HepG2 (cell line): ENCODE data around the gene ANKRD29. TPM values are rescaled to one million over a fixed set of nuclear protein-coding genes. Genes with fewer than 3 reads are reported as not detected.

Experiments
- ATAC-seq: fragments of 200-7000 bp; cut with Tn5 transposase; 3 replicates; pipeline ENCODE4 v1.9.1; 2020; ENCODE audit warnings: mild to moderate bottlenecking, moderate library complexity
- BruUV-seq: library from RNA; stranded (reverse); fragments of 400-500 nt; replicated peaks from 2 replicates; lab custom pipeline; 2021; lab: Mats Ljungman, UMichigan
- CTCF ChIA-PET: fragments of 300-600 bp; formaldehyde crosslinking; extraction: SDS; loops from one replicate; lab custom pipeline; 2021; ENCODE audit warnings: low total read pairs, inconsistent platforms, low intra/inter-chr PET ratio; lab: Yijun Ruan, JAX
- POLR2A ChIA-PET: fragments of 350-600 bp; sonication (Branson Sonifier 250); formaldehyde crosslinking; loops from one replicate; lab custom pipeline; 2020; ENCODE audit warnings: antibody characterized with exemption, inconsistent platforms; lab: Yijun Ruan, JAX
- DNase-seq: peaks from one replicate; pipeline ENCODE4 v3.0.0-alpha.2; 2015; ENCODE audit warnings: low spot score
- FAIRE-seq: peaks from 3 replicates; lab custom pipeline; 2011; peaks lifted over from hg19 to GRCh38; lab: Jason Lieb, UNC
- H2AFZ ChIP-seq: one replicate; pipeline ENCODE4 v1.6.1; 2011; ENCODE audit warnings: low read length, inconsistent platforms
- H3K27ac ChIP-seq: fragments of 300-600 bp; 3 replicates; pipeline ENCODE4 v1.8.0; 2011; ENCODE audit warnings: mixed run types, mild to moderate bottlenecking, mixed read lengths, low read length, inconsistent platforms; ENCODE audit not compliant: insufficient read depth; ENCODE audit errors: extremely low read length
- H3K27me3 ChIP-seq, 2 experiments: fragments of 200-600 bp in 1 of 2; 2 replicates in 1 of 2; 3 replicates in 1 of 2; pipeline versions ENCODE4 v1.6.0 to v1.8.0; 2011; ENCODE audit warnings: low read length in 2 of 2, mild to moderate bottlenecking in 2 of 2, moderate library complexity in 2 of 2, inconsistent platforms in 1 of 2; ENCODE audit not compliant: insufficient read depth in 2 of 2, control insufficient read depth in 1 of 2
- H3K36me3 ChIP-seq, 2 experiments: fragments of 200-600 bp in 1 of 2; replicated peaks in 1 of 2; 2 replicates in 1 of 2; 3 replicates in 1 of 2; pipeline versions ENCODE4 v1.5.1 to v1.8.0; 2011; ENCODE audit warnings: low read length in 2 of 2, inconsistent platforms in 1 of 2; ENCODE audit not compliant: insufficient read depth in 2 of 2, control insufficient read depth in 1 of 2
- H3K4me1 ChIP-seq: 2 replicates; pipeline ENCODE4 v1.5.1; 2012; ENCODE audit warnings: low read length, inconsistent platforms; ENCODE audit not compliant: insufficient read depth
- H3K4me2 ChIP-seq: 2 replicates; pipeline ENCODE4 v1.6.0; 2011; ENCODE audit warnings: low read depth, low read length, inconsistent platforms
- H3K4me3 ChIP-seq, 3 experiments: fragments of 200-600 bp in 1 of 3; sonication (generic), shearing (Covaris generic) in 1 of 3; replicated peaks in 1 of 3; 2 replicates each; pipeline ENCODE4 v1.5.1; 2011 to 2016; ENCODE audit warnings: low read length in 3 of 3, inconsistent platforms in 2 of 3, low read depth in 2 of 3, mild to moderate bottlenecking in 2 of 3, control low read depth in 1 of 3, mixed read lengths in 1 of 3; ENCODE audit not compliant: insufficient read depth in 1 of 3
- H3K79me2 ChIP-seq: one replicate; pipeline ENCODE4 v1.6.1; 2011; ENCODE audit warnings: low read length, inconsistent platforms; ENCODE audit not compliant: insufficient read depth
- H3K9ac ChIP-seq: 2 replicates; pipeline ENCODE4 v1.6.0; 2011; ENCODE audit warnings: mild to moderate bottlenecking, low read depth, low read length, inconsistent platforms; ENCODE audit not compliant: insufficient read depth
- H3K9me3 ChIP-seq: 2 replicates; pipeline ENCODE4 v1.5.1; 2012; ENCODE audit warnings: mild to moderate bottlenecking, low read length
- H4K20me1 ChIP-seq: 2 replicates; pipeline ENCODE4 v1.6.0; 2011; ENCODE audit warnings: inconsistent platforms, mild to moderate bottlenecking, low read length, moderate library complexity; ENCODE audit not compliant: insufficient read depth
- ARNT ChIP-seq: fragments of 450-650 bp; IDR thresholded peaks from 2 replicates; pipeline ENCODE4 v1.6.1; 2017
- JUNB ChIP-seq: sonication (generic); formaldehyde crosslinking; IDR thresholded peaks from 2 replicates; pipeline ENCODE4 v1.8.0; 2022; ENCODE audit warnings: missing genetic modification reagents, mild to moderate bottlenecking, borderline replicate concordance
- TCF7 ChIP-seq: sonication (generic); IDR thresholded peaks from 2 replicates; pipeline ENCODE4 v1.6.1; 2016; ENCODE audit warnings: antibody characterized with exemption, low read depth
- YY1 ChIP-seq: IDR thresholded peaks from 2 replicates; pipeline ENCODE4 v1.6.1; 2011; ENCODE audit warnings: low read length, low read depth, moderate library complexity, mild to moderate bottlenecking; ENCODE audit not compliant: insufficient read depth, insufficient replicate concordance
- ZBTB42 ChIP-seq: sonication (generic); formaldehyde crosslinking; IDR thresholded peaks from 2 replicates; pipeline ENCODE4 v1.5.0; 2020; ENCODE audit warnings: mild to moderate bottlenecking, missing genetic modification reagents
- ZNF17 ChIP-seq: sonication (generic); formaldehyde crosslinking; IDR thresholded peaks from 2 replicates; pipeline ENCODE4 v1.5.0; 2020; ENCODE audit warnings: mild to moderate bottlenecking, missing genetic modification reagents
- ZNF331 ChIP-seq: sonication (generic); formaldehyde crosslinking; IDR thresholded peaks from 2 replicates; pipeline ENCODE4 v1.4.0; 2020; ENCODE audit warnings: missing genetic modification reagents
- ZNF773 ChIP-seq: sonication (generic); formaldehyde crosslinking; IDR thresholded peaks from 2 replicates; pipeline ENCODE4 v1.4.0; 2020; ENCODE audit warnings: missing genetic modification reagents, borderline replicate concordance
- ZNF850 ChIP-seq: sonication (generic); formaldehyde crosslinking; conservative IDR thresholded peaks from 2 replicates; pipeline ENCODE4 v1.9.0; 2021; ENCODE audit warnings: mild to moderate bottlenecking, missing genetic modification reagents
- in situ Hi-C: cut with HindIII; loops from 2 replicates; pipeline ENCODE4 v1.10.0; 2017; ENCODE audit warnings: low pct_unique_long_range_greater_than_20kb; ENCODE audit not compliant: extremely low pct_ligation_motif_present
- intact Hi-C: fragments of 100-400 bp; cut with micrococcal nuclease; formaldehyde crosslinking; loops from one replicate; pipeline ENCODE4 v1.10.0; 2022; ENCODE audit not compliant: unreplicated experiment
- polyA plus RNA-seq, 8 experiments: library from polyadenylated mRNA; depleted of rRNA in 3 of 8; stranded (reverse) in 7 of 8; unstranded in 1 of 8; fragments of >200 nt; fragmentation: Illumina TruSeq in 4 of 8; extraction: Trizol in 4 of 8; gene quantifications; 2 replicates each; pipeline versions ENCODE4 v1.2.1 to v1.2.3, GENCODE V29; 2011 to 2016; ENCODE audit warnings: low read depth in 4 of 8, missing spikeins in 1 of 8, mixed read lengths in 1 of 8; ENCODE audit not compliant: insufficient read depth in 1 of 8
- total RNA-seq, 5 experiments: library from RNA; depleted of rRNA; stranded (reverse); fragments of >200 nt; fragmentation: Illumina TruSeq; extraction: Trizol; gene quantifications; 2 replicates each; pipeline ENCODE4 v1.2.3, GENCODE V29; 2016; ENCODE audit warnings: low read depth in 1 of 5
- TF ChIP-seq, protein P1 (sequence below): sonication (generic); formaldehyde crosslinking; conservative IDR thresholded peaks from 2 replicates; pipeline ENCODE4 v1.8.0; 2022; ENCODE audit warnings: mild to moderate bottlenecking, moderate library complexity, missing genetic modification reagents
- TF ChIP-seq, protein P2 (sequence below): sonication (generic); formaldehyde crosslinking; IDR thresholded peaks from 2 replicates; pipeline ENCODE4 v1.4.0; 2020; ENCODE audit warnings: missing genetic modification reagents, borderline replicate concordance
- TF ChIP-seq, protein P3 (sequence below): sonication (generic); formaldehyde crosslinking; IDR thresholded peaks from 2 replicates; pipeline ENCODE4 v1.4.0; 2020; ENCODE audit warnings: missing genetic modification reagents, borderline replicate concordance

ANKRD29 gene
- total and polyA plus RNA-seq, 2 of the 13 experiments (the other 11 are each of a cell fraction or from before 2014, with no cell fraction given) = not detected

DNA sequence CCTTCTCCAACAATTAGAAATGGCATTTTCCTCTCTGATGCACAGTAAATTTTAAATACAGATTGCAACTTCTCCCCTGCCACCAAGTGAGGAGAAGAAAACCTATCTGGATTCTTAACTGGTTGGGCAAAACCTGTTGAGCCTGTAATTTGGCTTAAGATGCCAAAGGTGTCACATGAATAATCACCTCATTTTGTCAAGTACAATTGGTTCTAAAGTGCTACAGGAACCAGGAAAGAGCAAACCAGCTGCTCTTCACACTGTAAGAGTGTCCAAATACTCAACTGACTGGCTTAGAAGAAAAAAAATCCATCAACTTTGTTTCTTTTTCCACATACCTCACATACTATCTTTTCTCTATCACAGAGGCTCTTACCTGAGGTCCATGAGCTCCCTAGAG is 111.8 kb downstream of the ANKRD29 start:
- ChIA-PET POLR2A (no interaction called here), CTCF (no interaction called here)
- no peaks in the 10 kb centered on the region for H3K27me3 ChIP-seq
- no peak overlapping the region for H3K4me2 ChIP-seq
- FAIRE-seq = no peak
- no peak overlapping the region for H3K4me3 ChIP-seq
- ATAC-seq = no peak
- H3K79me2 ChIP-seq = peaks cover 16% of the 10 kb centered on the region
- H3K4me1 ChIP-seq = peaks cover 73% of the 10 kb centered on the region
- no peak overlapping the region for H3K27ac ChIP-seq
- in situ Hi-C loops = no loop called here
- no TSS peak for BruUV-seq
- intact Hi-C loops = no loop called here
- H3K9ac ChIP-seq = no peak overlapping the region
- DNase-seq = no peak
- no peaks in the 10 kb centered on the region for H4K20me1 ChIP-seq
- H2AFZ ChIP-seq = no peak overlapping the region
- TF ChIP-seq ZNF773 (CRISPR knock-in tag) (no peak), TCF7 (no peak), ZNF850 (CRISPR knock-in tag) (no peak), YY1 (no peak), ZNF17 (CRISPR knock-in tag) (no peak), JUNB (no peak), ZBTB42 (CRISPR knock-in tag) (no peak), ZNF331 (CRISPR knock-in tag) (no peak), ARNT (no peak)
- TF ChIP-seq, protein P1, sequence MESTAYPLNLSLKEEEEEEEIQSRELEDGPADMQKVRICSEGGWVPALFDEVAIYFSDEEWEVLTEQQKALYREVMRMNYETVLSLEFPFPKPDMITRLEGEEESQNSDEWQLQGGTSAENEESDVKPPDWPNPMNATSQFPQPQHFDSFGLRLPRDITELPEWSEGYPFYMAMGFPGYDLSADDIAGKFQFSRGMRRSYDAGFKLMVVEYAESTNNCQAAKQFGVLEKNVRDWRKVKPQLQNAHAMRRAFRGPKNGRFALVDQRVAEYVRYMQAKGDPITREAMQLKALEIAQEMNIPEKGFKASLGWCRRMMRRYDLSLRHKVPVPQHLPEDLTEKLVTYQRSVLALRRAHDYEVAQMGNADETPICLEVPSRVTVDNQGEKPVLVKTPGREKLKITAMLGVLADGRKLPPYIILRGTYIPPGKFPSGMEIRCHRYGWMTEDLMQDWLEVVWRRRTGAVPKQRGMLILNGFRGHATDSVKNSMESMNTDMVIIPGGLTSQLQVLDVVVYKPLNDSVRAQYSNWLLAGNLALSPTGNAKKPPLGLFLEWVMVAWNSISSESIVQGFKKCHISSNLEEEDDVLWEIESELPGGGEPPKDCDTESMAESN = no peak
- TF ChIP-seq, protein P2, sequence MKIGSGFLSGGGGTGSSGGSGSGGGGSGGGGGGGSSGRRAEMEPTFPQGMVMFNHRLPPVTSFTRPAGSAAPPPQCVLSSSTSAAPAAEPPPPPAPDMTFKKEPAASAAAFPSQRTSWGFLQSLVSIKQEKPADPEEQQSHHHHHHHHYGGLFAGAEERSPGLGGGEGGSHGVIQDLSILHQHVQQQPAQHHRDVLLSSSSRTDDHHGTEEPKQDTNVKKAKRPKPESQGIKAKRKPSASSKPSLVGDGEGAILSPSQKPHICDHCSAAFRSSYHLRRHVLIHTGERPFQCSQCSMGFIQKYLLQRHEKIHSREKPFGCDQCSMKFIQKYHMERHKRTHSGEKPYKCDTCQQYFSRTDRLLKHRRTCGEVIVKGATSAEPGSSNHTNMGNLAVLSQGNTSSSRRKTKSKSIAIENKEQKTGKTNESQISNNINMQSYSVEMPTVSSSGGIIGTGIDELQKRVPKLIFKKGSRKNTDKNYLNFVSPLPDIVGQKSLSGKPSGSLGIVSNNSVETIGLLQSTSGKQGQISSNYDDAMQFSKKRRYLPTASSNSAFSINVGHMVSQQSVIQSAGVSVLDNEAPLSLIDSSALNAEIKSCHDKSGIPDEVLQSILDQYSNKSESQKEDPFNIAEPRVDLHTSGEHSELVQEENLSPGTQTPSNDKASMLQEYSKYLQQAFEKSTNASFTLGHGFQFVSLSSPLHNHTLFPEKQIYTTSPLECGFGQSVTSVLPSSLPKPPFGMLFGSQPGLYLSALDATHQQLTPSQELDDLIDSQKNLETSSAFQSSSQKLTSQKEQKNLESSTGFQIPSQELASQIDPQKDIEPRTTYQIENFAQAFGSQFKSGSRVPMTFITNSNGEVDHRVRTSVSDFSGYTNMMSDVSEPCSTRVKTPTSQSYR (CRISPR knock-in tag) = no peak
- TF ChIP-seq, protein P3, sequence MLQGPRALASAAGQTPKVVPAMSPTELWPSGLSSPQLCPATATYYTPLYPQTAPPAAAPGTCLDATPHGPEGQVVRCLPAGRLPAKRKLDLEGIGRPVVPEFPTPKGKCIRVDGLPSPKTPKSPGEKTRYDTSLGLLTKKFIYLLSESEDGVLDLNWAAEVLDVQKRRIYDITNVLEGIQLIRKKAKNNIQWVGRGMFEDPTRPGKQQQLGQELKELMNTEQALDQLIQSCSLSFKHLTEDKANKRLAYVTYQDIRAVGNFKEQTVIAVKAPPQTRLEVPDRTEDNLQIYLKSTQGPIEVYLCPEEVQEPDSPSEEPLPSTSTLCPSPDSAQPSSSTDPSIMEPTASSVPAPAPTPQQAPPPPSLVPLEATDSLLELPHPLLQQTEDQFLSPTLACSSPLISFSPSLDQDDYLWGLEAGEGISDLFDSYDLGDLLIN (CRISPR knock-in tag) = no peak
- peaks cover 30 to 87% of the 10 kb centered on the region in 2 experiments for H3K36me3 ChIP-seq
- no peaks in the 10 kb centered on the region for H3K9me3 ChIP-seq
